Measurements from ENCODE around the gene EEA1.

GRCh38 chr12:92938638-92939037 is 9.5 kb upstream of the EEA1 start:
- TF ChIP-seq TAF1 (IDR thresholded peaks at IDR 0.05; ENCODE audit: low read depth, low read length) (no peak), POLR2AphosphoS5 (IDR thresholded peaks at IDR 0.05; ENCODE audit: low read depth, low read length) (no peak), POLR2A (IDR thresholded peaks at IDR 0.05; ENCODE audit: low read depth, low read length) (no peak), PAX5 (IDR thresholded peaks at IDR 0.05; ENCODE audit: insufficient read depth, low read length, severe bottlenecking) (no peak), SPI1 (IDR thresholded peaks at IDR 0.05; ENCODE audit: low read depth, low read length) (no peak)
